Measurements from ENCODE around the gene COA8.

DNA sequence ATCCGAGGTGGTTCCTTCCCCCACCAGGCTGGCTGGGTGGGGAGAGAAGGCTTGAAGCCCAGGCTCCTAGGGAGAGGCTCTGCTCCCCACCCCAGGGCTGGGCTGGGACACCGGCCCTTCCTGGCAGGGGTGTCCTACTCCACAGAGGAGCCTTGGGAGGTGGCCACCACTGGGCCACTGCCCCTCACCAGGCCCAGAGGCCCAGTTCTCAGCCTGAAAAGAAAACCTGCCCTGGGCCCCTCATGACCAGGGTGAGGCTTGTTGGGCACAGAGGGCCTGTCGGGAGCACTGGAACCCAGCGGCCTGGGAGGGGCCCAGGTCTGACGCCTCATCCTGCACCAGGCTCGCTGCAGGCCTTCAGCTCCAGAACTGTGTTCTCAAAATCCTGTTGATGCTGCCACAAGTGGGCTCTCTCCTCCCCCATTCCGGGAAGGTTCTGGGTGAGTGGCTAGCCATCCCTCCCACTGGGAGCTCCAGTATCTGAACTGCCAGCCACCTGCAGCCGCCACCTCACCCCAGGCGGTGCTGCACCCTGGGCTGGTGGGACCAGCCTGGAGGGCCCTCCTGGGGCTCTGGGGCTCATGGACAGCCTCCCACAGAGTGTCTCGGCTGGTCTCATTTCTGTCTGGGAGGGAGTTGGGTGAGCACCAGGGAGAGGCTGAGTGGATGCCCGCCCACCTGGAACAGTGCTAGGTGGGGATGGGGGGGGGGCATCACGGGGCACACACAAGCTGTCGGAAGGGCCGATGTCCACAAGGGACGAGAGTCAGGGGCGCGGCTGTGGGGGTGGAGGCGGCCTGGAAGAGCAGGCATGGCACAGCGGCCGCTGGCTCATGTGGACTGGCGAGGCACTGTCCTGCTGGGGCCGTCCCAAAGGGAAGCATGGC is 12.1 kb upstream of the COA8 start:
- TF ChIP-seq TBP (optimal IDR thresholded peaks at IDR 0.05; ENCODE audit: low read depth, low read length) (no peak), FOXJ3 (CRISPR knock-in tag; IDR thresholded peaks at IDR 0.05) (no peak), EP300 (IDR thresholded peaks at IDR 0.05; ENCODE audit: low read length) (no peak), ZNF707 (CRISPR knock-in tag; conservative IDR thresholded peaks at IDR 0.05) (no peak), NFATC3 (IDR thresholded peaks at IDR 0.05) (no peak), BRCA1 (IDR thresholded peaks at IDR 0.05) (no peak), BRCA1 (CRISPR knock-in tag; IDR thresholded peaks at IDR 0.05) (no peak)
